Fibroblast of pulmonary artery (primary cell): ENCODE data around the gene NFYA.

ENCODE experiments used
- DNase-seq: peaks from one replicate; pipeline ENCODE4 v3.0.0-alpha.2; 2010; ENCODE audit warnings: low read depth
- H3K4me3 ChIP-seq: replicated peaks from 2 replicates; pipeline ENCODE4 v1.5.1; 2011; ENCODE audit warnings: low read depth, mild to moderate bottlenecking, control low read depth, low read length, moderate library complexity
- CTCF ChIP-seq: IDR thresholded peaks from 2 replicates; pipeline ENCODE4 v1.5.1; 2011; ENCODE audit warnings: mild to moderate bottlenecking, control low read depth, low read length, inconsistent platforms; ENCODE audit errors: missing control alignments

The NFYA gene

GRCh38 chr6:41079080-41079479 is 6.3 kb downstream of the NFYA start:
- DNase-seq, result no peak
- H3K4me3 ChIP-seq, result no peak overlapping the region

GRCh38 chr6:41080621-41081020 is 7.8 kb downstream of the NFYA start:
- no peak overlapping the region for H3K4me3 ChIP-seq
- DNase-seq, result no peak
- no peak for TF ChIP-seq CTCF

More at GRCh38 chr6:41079080-41079479, 6.3 kb downstream of the NFYA start:
- TF ChIP-seq CTCF, result no peak

- TF ChIP-seq CTCF, result no peak
- DNase-seq, result no peak
- no peak overlapping the region for H3K4me3 ChIP-seq
Measured at GRCh38 chr6:41083072-41083471, 10.3 kb downstream of the NFYA start.

GRCh38 chr6:41085182-41085581 is 12.4 kb downstream of the NFYA start:
- H3K4me3 ChIP-seq, result no peak overlapping the region
- DNase-seq, result no peak
- TF ChIP-seq CTCF, result no peak

GRCh38 chr6:41088451-41088850 is 15.7 kb downstream of the NFYA start:
- DNase-seq, result no peak
- H3K4me3 ChIP-seq, result no peak overlapping the region
- no peak for TF ChIP-seq CTCF

- no peak for DNase-seq
- no peak overlapping the region for H3K4me3 ChIP-seq
- no peak for TF ChIP-seq CTCF
Measured at GRCh38 chr6:41090841-41091761, 18.3 kb downstream of the NFYA start.
